ENCODE data around the gene IDUA. TPM values are rescaled to one million over a fixed set of nuclear protein-coding genes. Genes with fewer than 3 reads are reported as not detected.

The IDUA gene
- total RNA-seq, 4 donors from 2014 or later: 9.7 to 32.3 (median 25.0) TPM

- intact Hi-C loops (cut with DNase I): loop anchor here (10.0 kb wide), 1 partner anchor 329 kb away; the partner anchor contains the start of gene UVSSA
- H3K4me3 ChIP-seq (replicated peaks in 1 of 3): no peak overlapping the region
- no peaks in the 10 kb centered on the region for H3K9me3 ChIP-seq
- no peak for DNase-seq
- no peaks in the 10 kb centered on the region for H3K36me3 ChIP-seq
- H3K4me1 ChIP-seq: peaks cover 22 to 25% of the 10 kb centered on the region in 2 donors
- no peak for TF ChIP-seq CTCF (IDR thresholded peaks at IDR 0.05)
- no peak for TF ChIP-seq POLR2A (IDR thresholded peaks at IDR 0.05)
- H3K27me3 ChIP-seq: no peaks in the 10 kb centered on the region
- WGBS, 2 donors: 80 to 96% methylated on average over 1 to 4 of the region's 10 CpGs
- H3K27ac ChIP-seq: no peak overlapping the region
These were observed 28.9 kb downstream of the IDUA start for GRCh38 chr4:1015746-1016145.

GRCh38 chr4:1017211-1017610 lies 30.4 kb downstream of the IDUA start:
- peaks cover 19 to 22% of the 10 kb centered on the region in 2 donors for H3K4me1 ChIP-seq
- H3K9me3 ChIP-seq: no peaks in the 10 kb centered on the region
- H3K27me3 ChIP-seq: no peaks in the 10 kb centered on the region
- no peak overlapping the region for H3K27ac ChIP-seq
- no peak for TF ChIP-seq POLR2A (IDR thresholded peaks at IDR 0.05)
- no peak for TF ChIP-seq CTCF (IDR thresholded peaks at IDR 0.05)
- no peak for DNase-seq
- no peak overlapping the region for H3K4me3 ChIP-seq (replicated peaks in 1 of 3)
- intact Hi-C loops (cut with DNase I): loop anchor here (10.0 kb wide), 1 partner anchor 328 kb away; the partner anchor contains the start of gene UVSSA
- 81 to 95% methylated on average over 7 of the region's 16 CpGs for WGBS, 2 donors
- no peaks in the 10 kb centered on the region for H3K36me3 ChIP-seq

GRCh38 chr4:1017706-1018105 lies 30.9 kb downstream of the IDUA start:
- intact Hi-C loops (cut with DNase I): loop anchor here (10.0 kb wide), 1 partner anchor 327 kb away; the partner anchor contains the start of gene UVSSA
- 69 to 74% methylated on average over 12 to 15 of the region's 15 CpGs for WGBS, 2 donors
- H3K36me3 ChIP-seq: no peaks in the 10 kb centered on the region
- H3K27ac ChIP-seq: no peak overlapping the region
- no peak for DNase-seq
- no peaks in the 10 kb centered on the region for H3K27me3 ChIP-seq
- H3K9me3 ChIP-seq: no peaks in the 10 kb centered on the region
- TF ChIP-seq CTCF (IDR thresholded peaks at IDR 0.05) (no peak), POLR2A (IDR thresholded peaks at IDR 0.05) (no peak)
- H3K4me3 ChIP-seq (replicated peaks in 1 of 3): no peak overlapping the region
- H3K4me1 ChIP-seq: peaks cover 16 to 20% of the 10 kb centered on the region in 2 donors

- no peaks in the 10 kb centered on the region for H3K27me3 ChIP-seq
- DNase-seq: peak in 1 of 2 donors; percentile 37
These were observed 31.5 kb downstream of the IDUA start for GRCh38 chr4:1018147-1019020.

More at GRCh38 chr4:1018147-1019020, 31.5 kb downstream of the IDUA start:
- H3K27ac ChIP-seq: no peak overlapping the region
- WGBS, 2 donors: 66 to 69% methylated on average over 14 to 15 of the region's 29 CpGs
- no peaks in the 10 kb centered on the region for H3K36me3 ChIP-seq
- peaks cover 9 to 17% of the 10 kb centered on the region in 2 donors for H3K4me1 ChIP-seq
- TF ChIP-seq CTCF (IDR thresholded peaks at IDR 0.05): no peak
- intact Hi-C loops (cut with DNase I): loop anchor here (10.0 kb wide), 1 partner anchor 326 kb away; the partner anchor contains the start of gene UVSSA
- no peak overlapping the region for H3K4me3 ChIP-seq (replicated peaks in 1 of 3)
- no peaks in the 10 kb centered on the region for H3K9me3 ChIP-seq
